Breast epithelium (tissue), 4 donors: ENCODE results near the gene ZACN. TPM values are rescaled to one million over a fixed set of nuclear protein-coding genes. Genes with fewer than 3 reads are reported as not detected.
"Not testable (repeated sequence)": the region's sequence is repeated elsewhere in the genome, so short reads cannot be mapped to it uniquely, and the experiment has no call there.

Experiments
- DNase-seq, 2 donors: peaks; one replicate each; pipeline ENCODE4 v3.0.0-alpha.2; 2019; ENCODE audit warnings: low spot score in 2 of 2
- H3K27ac ChIP-seq, 2 donors: fragments of 200-600 bp; sonication (generic) in 1 of 2; one replicate each; pipeline ENCODE4 v1.5.1; 2016 to 2019; ENCODE audit warnings: mild to moderate bottlenecking in 1 of 2
- H3K27me3 ChIP-seq, 2 donors: fragments of 200-600 bp; sonication (generic) in 1 of 2; one replicate each; pipeline versions ENCODE4 v1.5.1 to v1.6.0; 2017 to 2019; ENCODE audit warnings: control low read depth in 1 of 2, mild to moderate bottlenecking in 1 of 2
- H3K36me3 ChIP-seq: fragments of 200-600 bp; one replicate; pipeline ENCODE4 v1.5.1; 2019
- H3K4me1 ChIP-seq, 2 donors: fragments of 200-600 bp; sonication (generic); one replicate each; pipeline ENCODE4 v1.5.1; 2016 to 2019; ENCODE audit warnings: control low read depth in 1 of 2
- H3K4me3 ChIP-seq, 3 donors: fragments of 200-600 bp; sonication (generic); 1 replicate in 2 of 3; 2 replicates in 1 of 3; pipeline ENCODE4 v1.5.1; 2016 to 2019; ENCODE audit warnings: mild to moderate bottlenecking in 3 of 3, moderate library complexity in 2 of 3
- H3K9me3 ChIP-seq, 2 donors: fragments of 200-600 bp; sonication (generic) in 1 of 2; one replicate each; pipeline ENCODE4 v1.5.1; 2016 to 2019; ENCODE audit warnings: control low read depth in 1 of 2
- CTCF ChIP-seq, 3 donors: fragments of 450-650 bp; IDR thresholded peaks; one replicate each; pipeline ENCODE4 v1.5.1; 2016 to 2017; ENCODE audit warnings: antibody characterized with exemption in 3 of 3, mild to moderate bottlenecking in 3 of 3, moderate library complexity in 3 of 3
- POLR2A ChIP-seq: fragments of 450-650 bp; IDR thresholded peaks from one replicate; pipeline ENCODE4 v1.6.1; 2016; ENCODE audit warnings: antibody characterized with exemption, mild to moderate bottlenecking, moderate library complexity
- POLR2AphosphoS5 ChIP-seq, 3 donors: sonication (generic); formaldehyde crosslinking; IDR thresholded peaks; one replicate each; pipeline ENCODE4 v1.6.1; 2017; ENCODE audit warnings: antibody characterized with exemption in 3 of 3
- intact Hi-C: fragments of 100-400 bp; cut with DNase I; formaldehyde crosslinking; loops from one replicate; pipeline ENCODE4 v1.15.1; 2023; ENCODE audit warnings: low total_unique reads
- total RNA-seq, 3 donors: library from RNA; depleted of rRNA; stranded (reverse); fragments of >200 nt; gene quantifications; one replicate each; pipeline ENCODE4 v1.1.0, GENCODE V29; 2016

Gene ZACN
- total RNA-seq, 3 donors from 2014 or later: not detected

GRCh38 chr17:76034428-76035350 lies 44.3 kb upstream of the ZACN start:
- no peak for TF ChIP-seq POLR2AphosphoS5 (IDR thresholded peaks at IDR 0.05)
- TF ChIP-seq POLR2A: no peak
- TF ChIP-seq CTCF (IDR thresholded peaks at IDR 0.05): no peak
- no peaks in the 10 kb centered on the region for H3K27me3 ChIP-seq
- H3K36me3 ChIP-seq: no peaks in the 10 kb centered on the region
- DNase-seq: no peak
- H3K9me3 ChIP-seq: no peaks in the 10 kb centered on the region
- H3K4me1 ChIP-seq: no peaks in the 10 kb centered on the region
- H3K27ac ChIP-seq: no peak overlapping the region
- no peak overlapping the region for H3K4me3 ChIP-seq
- intact Hi-C loops: no loop called here

GRCh38 chr17:76036497-76037261 lies 42.3 kb upstream of the ZACN start:
- intact Hi-C loops: no loop called here

GRCh38 chr17:76038050-76038449 lies 40.9 kb upstream of the ZACN start:
- intact Hi-C loops: no loop called here
- H3K36me3 ChIP-seq: peaks cover 16% of the 10 kb centered on the region
- H3K4me3 ChIP-seq: no peak overlapping the region
- no peak overlapping the region for H3K27ac ChIP-seq
- H3K4me1 ChIP-seq: no peaks in the 10 kb centered on the region
- H3K27me3 ChIP-seq: no peaks in the 10 kb centered on the region
- no peak for DNase-seq
- TF ChIP-seq CTCF (IDR thresholded peaks at IDR 0.05) (no peak), POLR2AphosphoS5 (IDR thresholded peaks at IDR 0.05) (no peak), POLR2A (no peak)
- no peaks in the 10 kb centered on the region for H3K9me3 ChIP-seq

More at GRCh38 chr17:76036497-76037261, 42.3 kb upstream of the ZACN start:
- Histone ChIP-seq H3K27me3 (no peaks in the 10 kb centered on the region), H3K4me3 (no peak overlapping the region), H3K27ac (no peak overlapping the region), H3K4me1 (no peaks in the 10 kb centered on the region), H3K9me3 (no peaks in the 10 kb centered on the region), H3K36me3 (peaks cover 14% of the 10 kb centered on the region)
- no peak for TF ChIP-seq CTCF (IDR thresholded peaks at IDR 0.05)
- no peak for TF ChIP-seq POLR2A
- no peak for TF ChIP-seq POLR2AphosphoS5 (IDR thresholded peaks at IDR 0.05)
- no peak for DNase-seq

- DNase-seq: no peak
- no peaks in the 10 kb centered on the region for H3K9me3 ChIP-seq
- H3K36me3 ChIP-seq: peaks cover 20% of the 10 kb centered on the region
- H3K4me1 ChIP-seq: no peaks in the 10 kb centered on the region
- TF ChIP-seq CTCF (IDR thresholded peaks at IDR 0.05) (no peak), POLR2AphosphoS5 (IDR thresholded peaks at IDR 0.05) (no peak), POLR2A (no peak)
- H3K27ac ChIP-seq: no peak overlapping the region
- no peaks in the 10 kb centered on the region for H3K27me3 ChIP-seq
- H3K4me3 ChIP-seq: no peak overlapping the region
- intact Hi-C loops: no loop called here
Observed at GRCh38 chr17:76039121-76039520, 39.9 kb upstream of the ZACN start.

- Histone ChIP-seq H3K4me3 (no peak overlapping the region), H3K4me1 (no peaks in the 10 kb centered on the region), H3K27me3 (no peaks in the 10 kb centered on the region), H3K9me3 (no peaks in the 10 kb centered on the region), H3K27ac (no peak overlapping the region), H3K36me3 (peaks cover 20% of the 10 kb centered on the region)
- no peak for DNase-seq
- TF ChIP-seq POLR2AphosphoS5 (IDR thresholded peaks at IDR 0.05) (no peak), CTCF (IDR thresholded peaks at IDR 0.05) (no peak), POLR2A (no peak)
- intact Hi-C loops: no loop called here
Observed at GRCh38 chr17:76040376-76040775, 38.6 kb upstream of the ZACN start.

- H3K9me3 ChIP-seq, H3K4me3 ChIP-seq, H3K27me3 ChIP-seq, H3K27ac ChIP-seq, intact Hi-C loops, DNase-seq, H3K4me1 ChIP-seq: not testable (repeated sequence)
- H3K36me3 ChIP-seq: peaks cover 21% of the 10 kb centered on the region
Observed at GRCh38 chr17:76042868-76043267, 36.1 kb upstream of the ZACN start.

GRCh38 chr17:76044475-76045007 lies 34.4 kb upstream of the ZACN start:
- H3K4me3 ChIP-seq, H3K9me3 ChIP-seq, H3K27ac ChIP-seq, H3K4me1 ChIP-seq, H3K27me3 ChIP-seq, intact Hi-C loops, DNase-seq: not testable (repeated sequence)
- peaks cover 27% of the 10 kb centered on the region for H3K36me3 ChIP-seq
